DND-41 (cell line): ENCODE results near the gene ITM2B.

Experiments
- ATAC-seq: fragments of 200-7000 bp; cut with Tn5 transposase; 3 replicates; pipeline ENCODE4 v1.9.1; 2021; ENCODE audit warnings: low read depth; ENCODE audit not compliant: insufficient read depth
- DNase-seq: peaks from one replicate; pipeline ENCODE4 v3.0.0-alpha.2; 2020
- H2AFZ ChIP-seq: 2 replicates; pipeline ENCODE4 v1.6.0; 2012; ENCODE audit warnings: low read depth, low read length
- H3K27ac ChIP-seq: 2 replicates; pipeline ENCODE4 v1.5.1; 2012; ENCODE audit warnings: low read length, inconsistent platforms
- H3K27me3 ChIP-seq: fragments of 200-600 bp; sonication (generic); 2 replicates; pipeline ENCODE4 v1.6.0; 2012; ENCODE audit warnings: low read length, mild to moderate bottlenecking, inconsistent platforms; ENCODE audit not compliant: insufficient read depth, poor library complexity
- H3K36me3 ChIP-seq: 2 replicates; pipeline ENCODE4 v1.5.1; 2012; ENCODE audit warnings: low read length, inconsistent platforms; ENCODE audit not compliant: insufficient read depth
- H3K4me1 ChIP-seq: 2 replicates; pipeline ENCODE4 v1.5.1; 2012; ENCODE audit warnings: mild to moderate bottlenecking, low read length; ENCODE audit not compliant: insufficient read depth
- H3K4me2 ChIP-seq: 2 replicates; pipeline ENCODE4 v1.6.0; 2012; ENCODE audit warnings: mild to moderate bottlenecking, moderate library complexity, low read length, inconsistent platforms; ENCODE audit not compliant: insufficient read depth
- H3K4me3 ChIP-seq, 2 experiments: fragments of 200-600 bp in 1 of 2; shearing (Covaris generic) in 1 of 2; 2 replicates each; pipeline ENCODE4 v1.5.1; 2012 to 2016; ENCODE audit warnings: inconsistent platforms in 2 of 2, low read length in 2 of 2, mild to moderate bottlenecking in 2 of 2, low read depth in 1 of 2, moderate library complexity in 1 of 2
- H3K79me2 ChIP-seq: 2 replicates; pipeline ENCODE4 v1.6.0; 2012; ENCODE audit warnings: low read length, inconsistent platforms; ENCODE audit not compliant: insufficient read depth
- H3K9ac ChIP-seq: 2 replicates; pipeline ENCODE4 v1.6.0; 2012; ENCODE audit warnings: low read depth, mild to moderate bottlenecking, inconsistent platforms, low read length, moderate library complexity
- H3K9me3 ChIP-seq: 2 replicates; pipeline ENCODE4 v1.5.1; 2012; ENCODE audit warnings: low read length, moderate library complexity, mild to moderate bottlenecking, inconsistent platforms; ENCODE audit not compliant: insufficient read depth, severe bottlenecking
- H4K20me1 ChIP-seq: 2 replicates; pipeline ENCODE4 v1.6.0; 2012; ENCODE audit warnings: low read length; ENCODE audit not compliant: insufficient read depth
- EZH2 ChIP-seq: IDR thresholded peaks from 3 replicates; pipeline ENCODE4 v1.6.1; 2012; ENCODE audit warnings: borderline replicate concordance, low read depth, mild to moderate bottlenecking, moderate library complexity, low read length, inconsistent platforms; ENCODE audit not compliant: severe bottlenecking
- TF ChIP-seq, protein P1 (sequence below): IDR thresholded peaks from 2 replicates; pipeline ENCODE4 v1.5.1; 2012; ENCODE audit warnings: borderline replicate concordance, low read length, moderate library complexity, mild to moderate bottlenecking; ENCODE audit not compliant: poor library complexity, severe bottlenecking; ENCODE audit errors: extremely low read depth

Gene ITM2B

DNA sequence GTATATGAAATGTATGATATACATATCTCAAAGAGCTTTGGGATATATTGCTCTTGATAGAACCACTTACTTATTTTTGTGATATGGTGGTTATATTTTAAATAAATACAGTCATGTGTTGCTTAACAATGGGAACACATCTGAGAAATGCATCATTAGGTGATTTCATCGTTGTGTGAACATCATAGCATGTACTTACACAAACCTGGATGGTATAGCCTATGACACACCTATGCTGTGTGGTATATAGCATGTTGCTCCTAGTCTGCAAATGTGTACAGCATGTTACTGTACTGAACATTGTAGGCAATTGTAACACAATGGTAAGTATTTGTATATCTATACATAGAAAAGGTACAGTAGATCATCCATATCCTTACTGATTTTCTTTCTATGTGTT, 78.2 kb downstream of the ITM2B start:
- Histone ChIP-seq H3K9me3 (no peaks in the 10 kb centered on the region), H3K79me2 (peaks cover 98% of the 10 kb centered on the region), H3K4me3 (no peak overlapping the region), H3K4me2 (no peak overlapping the region), H3K27ac (no peak overlapping the region), H3K27me3 (no peaks in the 10 kb centered on the region), H2AFZ (no peak overlapping the region), H3K9ac (no peak overlapping the region), H3K4me1 (peaks cover 7% of the 10 kb centered on the region), H4K20me1 (peaks cover 8% of the 10 kb centered on the region; the same call in 1 of the 2 replicates), H3K36me3 (peaks cover 68% of the 10 kb centered on the region)
- TF ChIP-seq, protein P1, sequence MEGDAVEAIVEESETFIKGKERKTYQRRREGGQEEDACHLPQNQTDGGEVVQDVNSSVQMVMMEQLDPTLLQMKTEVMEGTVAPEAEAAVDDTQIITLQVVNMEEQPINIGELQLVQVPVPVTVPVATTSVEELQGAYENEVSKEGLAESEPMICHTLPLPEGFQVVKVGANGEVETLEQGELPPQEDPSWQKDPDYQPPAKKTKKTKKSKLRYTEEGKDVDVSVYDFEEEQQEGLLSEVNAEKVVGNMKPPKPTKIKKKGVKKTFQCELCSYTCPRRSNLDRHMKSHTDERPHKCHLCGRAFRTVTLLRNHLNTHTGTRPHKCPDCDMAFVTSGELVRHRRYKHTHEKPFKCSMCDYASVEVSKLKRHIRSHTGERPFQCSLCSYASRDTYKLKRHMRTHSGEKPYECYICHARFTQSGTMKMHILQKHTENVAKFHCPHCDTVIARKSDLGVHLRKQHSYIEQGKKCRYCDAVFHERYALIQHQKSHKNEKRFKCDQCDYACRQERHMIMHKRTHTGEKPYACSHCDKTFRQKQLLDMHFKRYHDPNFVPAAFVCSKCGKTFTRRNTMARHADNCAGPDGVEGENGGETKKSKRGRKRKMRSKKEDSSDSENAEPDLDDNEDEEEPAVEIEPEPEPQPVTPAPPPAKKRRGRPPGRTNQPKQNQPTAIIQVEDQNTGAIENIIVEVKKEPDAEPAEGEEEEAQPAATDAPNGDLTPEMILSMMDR: no peak
- TF ChIP-seq EZH2: no peak
- DNase-seq (no peak), ATAC-seq (no peak)

DNA sequence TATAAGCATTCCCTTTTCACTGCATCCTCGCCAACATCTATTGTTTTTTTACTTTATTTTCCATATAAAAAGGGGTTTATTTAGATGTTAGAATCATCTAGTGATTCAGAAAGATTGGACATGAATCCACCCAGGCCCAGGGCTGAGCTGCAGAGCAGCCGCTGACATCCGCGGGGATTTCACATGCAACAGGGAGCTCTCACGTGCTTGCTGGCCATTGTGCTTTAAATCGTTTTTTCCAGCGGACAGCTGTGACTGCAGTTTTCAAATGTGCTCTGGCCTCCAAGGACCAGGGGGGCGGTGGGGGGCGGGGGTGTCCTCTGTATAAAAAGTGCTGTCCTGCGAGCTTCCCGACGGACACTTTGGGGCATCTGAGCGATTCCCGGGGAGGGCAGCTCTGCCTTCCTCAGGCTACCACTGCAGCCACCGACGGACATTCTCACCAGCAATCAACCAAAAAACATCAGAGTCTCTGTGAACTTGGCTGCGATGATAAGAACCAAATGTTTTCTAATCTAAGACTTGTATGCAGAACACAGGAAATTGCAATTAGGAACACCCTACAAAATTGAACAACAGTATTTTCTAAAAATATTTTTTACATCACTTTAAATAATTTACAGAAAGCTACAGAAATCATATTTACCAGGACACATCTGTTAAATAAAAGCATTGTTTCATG, 83.1 kb downstream of the ITM2B start:
- H2AFZ ChIP-seq: no peak overlapping the region
- H3K9ac ChIP-seq: no peak overlapping the region
- H3K4me1 ChIP-seq: no peaks in the 10 kb centered on the region
- no peak overlapping the region for H3K4me2 ChIP-seq
- H4K20me1 ChIP-seq: no peaks in the 10 kb centered on the region; the same call in 1 of the 2 replicates
- H3K4me3 ChIP-seq: no peak overlapping the region
- DNase-seq (no peak), ATAC-seq (no peak)
- H3K36me3 ChIP-seq: peaks cover 76% of the 10 kb centered on the region
- H3K9me3 ChIP-seq: peaks cover 42% of the 10 kb centered on the region
- H3K27ac ChIP-seq: no peak overlapping the region
- no peak for TF ChIP-seq EZH2
- TF ChIP-seq, protein P1: no peak
- no peaks in the 10 kb centered on the region for H3K27me3 ChIP-seq
- peaks cover 98% of the 10 kb centered on the region for H3K79me2 ChIP-seq

DNA sequence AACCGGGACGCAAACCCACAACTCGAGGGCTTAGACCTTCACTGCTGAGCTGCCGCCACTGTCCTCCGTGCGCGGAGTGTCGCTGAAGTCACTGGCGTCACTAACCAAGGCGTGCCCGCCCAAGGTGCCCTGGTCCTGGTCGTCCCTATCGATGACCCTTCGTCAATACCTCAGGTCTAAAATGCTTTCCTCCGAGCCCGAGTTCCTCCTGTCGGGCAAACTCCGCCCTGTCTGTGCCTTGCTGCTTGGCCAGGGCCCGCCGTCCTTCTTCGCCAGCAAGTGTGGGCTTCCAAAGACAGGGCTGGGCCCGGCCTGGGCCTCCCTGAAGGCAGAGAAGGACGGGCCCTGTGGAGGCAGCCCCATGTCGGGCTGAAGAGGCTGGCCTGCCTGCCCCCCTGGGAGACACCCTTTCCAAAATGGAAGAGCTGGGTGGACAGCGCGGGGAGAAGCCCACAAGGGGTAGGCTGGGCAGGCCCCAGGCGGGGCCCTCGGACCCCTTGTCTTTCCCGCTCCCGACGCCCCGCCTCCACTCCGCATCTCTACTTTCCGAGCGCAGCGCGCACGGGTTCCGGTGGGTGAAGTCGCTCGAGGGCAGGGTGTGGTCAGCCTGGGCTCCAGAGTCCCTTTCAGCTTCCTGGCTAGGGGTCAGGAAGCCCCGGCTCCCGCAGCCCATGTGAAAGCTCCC, 84.0 kb downstream of the ITM2B start:
- H3K4me2 ChIP-seq: no peak overlapping the region
- TF ChIP-seq, protein P1: no peak
- no peak for TF ChIP-seq EZH2
- H4K20me1 ChIP-seq: no peaks in the 10 kb centered on the region; the same call in 1 of the 2 replicates
- no peak overlapping the region for H2AFZ ChIP-seq
- H3K36me3 ChIP-seq: peaks cover 75% of the 10 kb centered on the region
- no peaks in the 10 kb centered on the region for H3K4me1 ChIP-seq
- H3K9me3 ChIP-seq: peaks cover 45% of the 10 kb centered on the region
- no peak overlapping the region for H3K9ac ChIP-seq
- H3K27ac ChIP-seq: no peak overlapping the region
- H3K4me3 ChIP-seq: no peak overlapping the region
- DNase-seq: no peak
- no peaks in the 10 kb centered on the region for H3K27me3 ChIP-seq
- no peak for ATAC-seq
- H3K79me2 ChIP-seq: peaks cover 97% of the 10 kb centered on the region
